ENCODE measurements around the gene TFDP1.
A peak's percentile ranks its signal among the peaks of the same experiment; 100 is the strongest.

TFDP1 gene

GRCh38 chr13:113582841-113583631 lies 1.5 kb upstream of the TFDP1 start:
- no peak overlapping the region for H3K4me3 ChIP-seq (ENCODE audit: low read depth, low read length)
- DNase-seq (ENCODE audit: low read depth), result no peak
- TF ChIP-seq CTCF (IDR thresholded peaks at IDR 0.05; ENCODE audit: insufficient read depth, low read depth, low read length, missing control alignments), result no peak

- H3K4me3 ChIP-seq (ENCODE audit: low read depth, low read length), result peak overlapping the region; percentile 81
- TF ChIP-seq CTCF (IDR thresholded peaks at IDR 0.05; ENCODE audit: insufficient read depth, low read depth, low read length, missing control alignments), result no peak
- peak; percentile 52 for DNase-seq (ENCODE audit: low read depth)
Observed at GRCh38 chr13:113584870-113585671, 518 bp downstream of the TFDP1 start.

- DNase-seq (ENCODE audit: low read depth), result no peak
- TF ChIP-seq CTCF (IDR thresholded peaks at IDR 0.05; ENCODE audit: insufficient read depth, low read depth, low read length, missing control alignments), result no peak
- H3K4me3 ChIP-seq (ENCODE audit: low read depth, low read length), result peak overlapping the region; percentile 81
Observed at GRCh38 chr13:113585896-113586295, 1.3 kb downstream of the TFDP1 start.

GRCh38 chr13:113586661-113587479 lies 2.3 kb downstream of the TFDP1 start:
- H3K4me3 ChIP-seq (ENCODE audit: low read depth, low read length), result no peak overlapping the region
- no peak for TF ChIP-seq CTCF (IDR thresholded peaks at IDR 0.05; ENCODE audit: insufficient read depth, low read depth, low read length, missing control alignments)
- peak; percentile 27 for DNase-seq (ENCODE audit: low read depth)

- DNase-seq (ENCODE audit: low read depth), result no peak
- no peak overlapping the region for H3K4me3 ChIP-seq (ENCODE audit: low read depth, low read length)
- no peak for TF ChIP-seq CTCF (IDR thresholded peaks at IDR 0.05; ENCODE audit: insufficient read depth, low read depth, low read length, missing control alignments)
Observed at GRCh38 chr13:113588394-113589111, 4.0 kb downstream of the TFDP1 start.

Measured in GM12865 (cell line).